Neural progenitor cell (in vitro differentiated cells): Measurements from ENCODE around the gene SLC5A11.

Experiments
- EZH2 ChIP-seq: fragments of 200-600 bp; sonication (generic); IDR thresholded peaks from 2 replicates; pipeline ENCODE4 v1.6.1; 2017; ENCODE audit warnings: antibody characterized with exemption, mild to moderate bottlenecking, moderate library complexity
- EZH2phosphoT487 ChIP-seq: fragments of 200-600 bp; sonication (generic); IDR thresholded peaks from 2 replicates; pipeline ENCODE4 v1.6.1; 2017; ENCODE audit warnings: antibody characterized with exemption
- TF ChIP-seq, protein P1 (sequence below): fragments of 200-600 bp; sonication (generic); IDR thresholded peaks from 2 replicates; pipeline ENCODE4 v1.5.1; 2017; ENCODE audit warnings: antibody characterized with exemption, mild to moderate bottlenecking

DNA sequence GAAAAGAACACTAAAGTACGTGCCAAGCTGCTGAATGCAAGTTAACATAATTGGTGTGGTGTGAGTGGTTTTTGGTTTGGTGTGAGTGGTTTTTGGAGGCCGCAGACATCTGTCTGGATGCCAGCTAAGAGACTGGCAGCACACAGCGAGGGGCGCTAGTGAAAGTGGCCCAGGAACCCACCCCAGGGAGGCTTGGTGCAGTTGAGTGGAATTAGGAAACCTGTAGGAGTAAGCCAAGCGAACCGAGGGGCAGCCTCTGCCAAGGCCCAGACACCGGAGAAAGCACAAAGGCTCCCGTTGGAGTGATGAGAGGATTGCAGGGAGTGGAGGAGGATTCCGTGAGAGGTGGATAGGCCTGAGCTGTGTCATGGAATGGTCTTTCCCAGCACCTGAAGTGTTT lies 24.6 kb upstream of the SLC5A11 start:
- TF ChIP-seq, protein P1, sequence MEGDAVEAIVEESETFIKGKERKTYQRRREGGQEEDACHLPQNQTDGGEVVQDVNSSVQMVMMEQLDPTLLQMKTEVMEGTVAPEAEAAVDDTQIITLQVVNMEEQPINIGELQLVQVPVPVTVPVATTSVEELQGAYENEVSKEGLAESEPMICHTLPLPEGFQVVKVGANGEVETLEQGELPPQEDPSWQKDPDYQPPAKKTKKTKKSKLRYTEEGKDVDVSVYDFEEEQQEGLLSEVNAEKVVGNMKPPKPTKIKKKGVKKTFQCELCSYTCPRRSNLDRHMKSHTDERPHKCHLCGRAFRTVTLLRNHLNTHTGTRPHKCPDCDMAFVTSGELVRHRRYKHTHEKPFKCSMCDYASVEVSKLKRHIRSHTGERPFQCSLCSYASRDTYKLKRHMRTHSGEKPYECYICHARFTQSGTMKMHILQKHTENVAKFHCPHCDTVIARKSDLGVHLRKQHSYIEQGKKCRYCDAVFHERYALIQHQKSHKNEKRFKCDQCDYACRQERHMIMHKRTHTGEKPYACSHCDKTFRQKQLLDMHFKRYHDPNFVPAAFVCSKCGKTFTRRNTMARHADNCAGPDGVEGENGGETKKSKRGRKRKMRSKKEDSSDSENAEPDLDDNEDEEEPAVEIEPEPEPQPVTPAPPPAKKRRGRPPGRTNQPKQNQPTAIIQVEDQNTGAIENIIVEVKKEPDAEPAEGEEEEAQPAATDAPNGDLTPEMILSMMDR = no peak
- no peak for TF ChIP-seq EZH2
- TF ChIP-seq EZH2phosphoT487 = no peak
